HepG2 (cell line): ENCODE results near the gene SNED1. TPM values are rescaled to one million over a fixed set of nuclear protein-coding genes. Genes with fewer than 3 reads are reported as not detected.

Experiments
- ATAC-seq: fragments of 200-7000 bp; cut with Tn5 transposase; 3 replicates; pipeline ENCODE4 v1.9.1; 2020; ENCODE audit warnings: mild to moderate bottlenecking, moderate library complexity
- BruUV-seq: library from RNA; stranded (reverse); fragments of 400-500 nt; replicated peaks from 2 replicates; lab custom pipeline; 2021; lab: Mats Ljungman, UMichigan
- CTCF ChIA-PET: fragments of 300-600 bp; formaldehyde crosslinking; extraction: SDS; loops from one replicate; lab custom pipeline; 2021; ENCODE audit warnings: low total read pairs, inconsistent platforms, low intra/inter-chr PET ratio; lab: Yijun Ruan, JAX
- POLR2A ChIA-PET: fragments of 350-600 bp; sonication (Branson Sonifier 250); formaldehyde crosslinking; loops from one replicate; lab custom pipeline; 2020; ENCODE audit warnings: antibody characterized with exemption, inconsistent platforms; lab: Yijun Ruan, JAX
- DNase-seq: peaks from one replicate; pipeline ENCODE4 v3.0.0-alpha.2; 2015; ENCODE audit warnings: low spot score
- FAIRE-seq: peaks from 3 replicates; lab custom pipeline; 2011; peaks lifted over from hg19 to GRCh38; lab: Jason Lieb, UNC
- H2AFZ ChIP-seq: one replicate; pipeline ENCODE4 v1.6.1; 2011; ENCODE audit warnings: low read length, inconsistent platforms
- H3K27ac ChIP-seq: fragments of 300-600 bp; 3 replicates; pipeline ENCODE4 v1.8.0; 2011; ENCODE audit warnings: mixed run types, mild to moderate bottlenecking, mixed read lengths, low read length, inconsistent platforms; ENCODE audit not compliant: insufficient read depth; ENCODE audit errors: extremely low read length
- H3K27me3 ChIP-seq, 2 experiments: fragments of 200-600 bp in 1 of 2; 2 replicates in 1 of 2; 3 replicates in 1 of 2; pipeline versions ENCODE4 v1.6.0 to v1.8.0; 2011; ENCODE audit warnings: low read length in 2 of 2, mild to moderate bottlenecking in 2 of 2, moderate library complexity in 2 of 2, inconsistent platforms in 1 of 2; ENCODE audit not compliant: insufficient read depth in 2 of 2, control insufficient read depth in 1 of 2
- H3K36me3 ChIP-seq, 2 experiments: fragments of 200-600 bp in 1 of 2; replicated peaks in 1 of 2; 2 replicates in 1 of 2; 3 replicates in 1 of 2; pipeline versions ENCODE4 v1.5.1 to v1.8.0; 2011; ENCODE audit warnings: low read length in 2 of 2, inconsistent platforms in 1 of 2; ENCODE audit not compliant: insufficient read depth in 2 of 2, control insufficient read depth in 1 of 2
- H3K4me1 ChIP-seq: 2 replicates; pipeline ENCODE4 v1.5.1; 2012; ENCODE audit warnings: low read length, inconsistent platforms; ENCODE audit not compliant: insufficient read depth
- H3K4me2 ChIP-seq: 2 replicates; pipeline ENCODE4 v1.6.0; 2011; ENCODE audit warnings: low read depth, low read length, inconsistent platforms
- H3K4me3 ChIP-seq, 3 experiments: fragments of 200-600 bp in 1 of 3; sonication (generic), shearing (Covaris generic) in 1 of 3; replicated peaks in 1 of 3; 2 replicates each; pipeline ENCODE4 v1.5.1; 2011 to 2016; ENCODE audit warnings: low read length in 3 of 3, inconsistent platforms in 2 of 3, low read depth in 2 of 3, mild to moderate bottlenecking in 2 of 3, control low read depth in 1 of 3, mixed read lengths in 1 of 3; ENCODE audit not compliant: insufficient read depth in 1 of 3
- H3K79me2 ChIP-seq: one replicate; pipeline ENCODE4 v1.6.1; 2011; ENCODE audit warnings: low read length, inconsistent platforms; ENCODE audit not compliant: insufficient read depth
- H3K9ac ChIP-seq: 2 replicates; pipeline ENCODE4 v1.6.0; 2011; ENCODE audit warnings: mild to moderate bottlenecking, low read depth, low read length, inconsistent platforms; ENCODE audit not compliant: insufficient read depth
- H3K9me3 ChIP-seq: 2 replicates; pipeline ENCODE4 v1.5.1; 2012; ENCODE audit warnings: mild to moderate bottlenecking, low read length
- H4K20me1 ChIP-seq: 2 replicates; pipeline ENCODE4 v1.6.0; 2011; ENCODE audit warnings: inconsistent platforms, mild to moderate bottlenecking, low read length, moderate library complexity; ENCODE audit not compliant: insufficient read depth
- FOXC1 ChIP-seq: sonication (generic); formaldehyde crosslinking; IDR thresholded peaks from 2 replicates; pipeline ENCODE4 v1.8.0; 2022; ENCODE audit warnings: mild to moderate bottlenecking, missing genetic modification reagents, borderline replicate concordance
- HMGXB4 ChIP-seq, 2 experiments: sonication (generic) in 1 of 2; formaldehyde crosslinking in 1 of 2; IDR thresholded peaks; 2 replicates each; pipeline versions ENCODE4 v1.4.0 to v1.6.1; 2018 to 2020; ENCODE audit warnings: missing genetic modification reagents in 2 of 2, borderline replicate concordance in 1 of 2, low read depth in 1 of 2, mild to moderate bottlenecking in 1 of 2, missing biosample characterization in 1 of 2
- NR2C2 ChIP-seq: sonication (generic); formaldehyde crosslinking; IDR thresholded peaks from 2 replicates; pipeline ENCODE4 v1.4.0; 2020; ENCODE audit warnings: missing genetic modification reagents, mild to moderate bottlenecking, moderate library complexity, borderline replicate concordance
- RARG ChIP-seq: sonication (generic); formaldehyde crosslinking; IDR thresholded peaks from 2 replicates; pipeline ENCODE4 v1.4.0; 2020; ENCODE audit warnings: low read depth, mild to moderate bottlenecking, missing genetic modification reagents
- SMAD1 ChIP-seq: sonication (generic); formaldehyde crosslinking; IDR thresholded peaks from 2 replicates; pipeline ENCODE4 v1.4.0; 2020; ENCODE audit warnings: missing genetic modification reagents, low read depth, mild to moderate bottlenecking, borderline replicate concordance
- SP4 ChIP-seq: sonication (generic); formaldehyde crosslinking; IDR thresholded peaks from 2 replicates; pipeline ENCODE4 v1.8.1; 2023; ENCODE audit warnings: mild to moderate bottlenecking, missing genetic modification reagents
- ZBTB1 ChIP-seq: sonication (generic); formaldehyde crosslinking; IDR thresholded peaks from 2 replicates; pipeline ENCODE4 v1.4.0; 2020; ENCODE audit warnings: missing genetic modification reagents, borderline replicate concordance
- ZFP90 ChIP-seq: sonication (generic); formaldehyde crosslinking; IDR thresholded peaks from 2 replicates; pipeline ENCODE4 v1.8.0; 2022; ENCODE audit warnings: missing genetic modification reagents, mild to moderate bottlenecking, inconsistent platforms, borderline replicate concordance
- ZNF225 ChIP-seq: sonication (generic); formaldehyde crosslinking; IDR thresholded peaks from 2 replicates; pipeline ENCODE4 v1.4.0; 2020; ENCODE audit warnings: mild to moderate bottlenecking, missing genetic modification reagents
- ZNF709 ChIP-seq: sonication (generic); formaldehyde crosslinking; IDR thresholded peaks from 2 replicates; pipeline ENCODE4 v1.5.0; 2020; ENCODE audit warnings: mild to moderate bottlenecking, missing genetic modification reagents
- WGBS: methylation state at CpG from one replicate; pipeline ENCODE4 v1.1.6; 2017; ENCODE audit warnings: low lambda C conversion rate; 5-methylcytosine and 5-hydroxymethylcytosine counted together
- in situ Hi-C: cut with HindIII; loops from 2 replicates; pipeline ENCODE4 v1.10.0; 2017; ENCODE audit warnings: low pct_unique_long_range_greater_than_20kb; ENCODE audit not compliant: extremely low pct_ligation_motif_present
- intact Hi-C: fragments of 100-400 bp; cut with micrococcal nuclease; formaldehyde crosslinking; loops from one replicate; pipeline ENCODE4 v1.10.0; 2022; ENCODE audit not compliant: unreplicated experiment
- polyA plus RNA-seq, 8 experiments: library from polyadenylated mRNA; depleted of rRNA in 3 of 8; stranded (reverse) in 7 of 8; unstranded in 1 of 8; fragments of >200 nt; fragmentation: Illumina TruSeq in 4 of 8; extraction: Trizol in 4 of 8; gene quantifications; 2 replicates each; pipeline versions ENCODE4 v1.2.1 to v1.2.3, GENCODE V29; 2011 to 2016; ENCODE audit warnings: low read depth in 4 of 8, missing spikeins in 1 of 8, mixed read lengths in 1 of 8; ENCODE audit not compliant: insufficient read depth in 1 of 8
- total RNA-seq, 5 experiments: library from RNA; depleted of rRNA; stranded (reverse); fragments of >200 nt; fragmentation: Illumina TruSeq; extraction: Trizol; gene quantifications; 2 replicates each; pipeline ENCODE4 v1.2.3, GENCODE V29; 2016; ENCODE audit warnings: low read depth in 1 of 5
- TF ChIP-seq, protein P1 (sequence below): sonication (generic); formaldehyde crosslinking; IDR thresholded peaks from 2 replicates; pipeline ENCODE4 v1.4.0; 2020; ENCODE audit warnings: missing genetic modification reagents, mild to moderate bottlenecking, borderline replicate concordance

Gene SNED1
- total and polyA plus RNA-seq, 2 of the 13 experiments (the other 11 are each of a cell fraction or from before 2014, with no cell fraction given): 0.15 to 0.65 TPM

GRCh38 chr2:241002275-241003046 lies 4.0 kb downstream of the SNED1 start:
- CTCF ChIA-PET: no interaction called here
- Histone ChIP-seq H4K20me1 (no peaks in the 10 kb centered on the region), H3K4me2 (no peak overlapping the region), H3K27me3 (peaks cover 3 to 22% of the 10 kb centered on the region in 2 experiments; a peak in 4 of 5 replicates), H3K9ac (no peak overlapping the region), H3K27ac (no peak overlapping the region), H3K79me2 (no peaks in the 10 kb centered on the region), H3K9me3 (peaks cover 5% of the 10 kb centered on the region; the same call in 1 of the 2 replicates), H3K4me3 (no peak overlapping the region), H3K36me3 (no peaks in the 10 kb centered on the region), H2AFZ (no peak overlapping the region), H3K4me1 (peaks cover 32% of the 10 kb centered on the region)
- no peak for TF ChIP-seq SP4 (CRISPR knock-in tag)
- TF ChIP-seq ZBTB1 (CRISPR knock-in tag): no peak
- no peak for TF ChIP-seq NR2C2 (CRISPR knock-in tag)
- TF ChIP-seq FOXC1 (CRISPR knock-in tag): no peak
- no peak for TF ChIP-seq SMAD1 (CRISPR knock-in tag)
- TF ChIP-seq HMGXB4 (CRISPR knock-in tag; IDR thresholded peaks at IDR 0.05; ENCODE audit: borderline replicate concordance in 1 of 2, low read depth in 1 of 2): no peak
- TF ChIP-seq ZFP90 (CRISPR knock-in tag): no peak
- TF ChIP-seq ZNF225 (CRISPR knock-in tag): no peak
- no peak for TF ChIP-seq RARG (CRISPR knock-in tag)
- TF ChIP-seq ZNF709 (CRISPR knock-in tag): no peak
- TF ChIP-seq, protein P1, sequence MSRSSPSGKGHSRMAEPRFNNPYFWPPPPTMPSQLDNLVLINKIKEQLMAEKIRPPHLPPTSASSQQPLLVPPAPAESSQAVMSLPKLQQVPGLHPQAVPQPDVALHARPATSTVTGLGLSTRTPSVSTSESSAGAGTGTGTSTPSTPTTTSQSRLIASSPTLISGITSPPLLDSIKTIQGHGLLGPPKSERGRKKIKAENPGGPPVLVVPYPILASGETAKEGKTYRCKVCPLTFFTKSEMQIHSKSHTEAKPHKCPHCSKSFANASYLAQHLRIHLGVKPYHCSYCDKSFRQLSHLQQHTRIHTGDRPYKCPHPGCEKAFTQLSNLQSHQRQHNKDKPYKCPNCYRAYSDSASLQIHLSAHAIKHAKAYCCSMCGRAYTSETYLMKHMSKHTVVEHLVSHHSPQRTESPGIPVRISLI (CRISPR knock-in tag): no peak
- WGBS: 74% methylated on average over 11 of the region's 11 CpGs
- intact Hi-C loops (no loop called here), in situ Hi-C loops (no loop called here)
- no peak for FAIRE-seq
- no TSS peak for BruUV-seq
- no peak for ATAC-seq
- POLR2A ChIA-PET: interaction anchor here (1.0 kb wide), 1 partner anchor 219 kb away, joined by 3 read pairs; no protein-coding TSS in a partner anchor
- no peak for DNase-seq
